HEK293 (cell line): ENCODE measurements around the gene GNAS-AS1.

Source experiments
- CTCF ChIA-PET: fragments of 350-600 bp; formaldehyde crosslinking; extraction: SDS; loops from one replicate; lab custom pipeline; 2021; ENCODE audit warnings: antibody characterized with exemption; lab: Yijun Ruan, JAX
- POLR2A ChIA-PET: fragments of 300-600 bp; formaldehyde crosslinking; extraction: SDS; loops from one replicate; lab custom pipeline; 2020; ENCODE audit warnings: antibody characterized with exemption, inconsistent platforms; lab: Yijun Ruan, JAX
- H3K27ac ChIP-seq: fragments of 200-500 bp; sonication (Bioruptor generic); 2 replicates; pipeline ENCODE4 v1.5.1; 2014; ENCODE audit warnings: low read depth, low read length, control low read depth, inconsistent platforms; ENCODE audit errors: extremely low read depth
- H3K36me3 ChIP-seq, 2 experiments: fragments of 200-500 bp in 1 of 2; sonication (Bioruptor generic) in 1 of 2; 1 replicate in 1 of 2; 2 replicates in 1 of 2; pipeline ENCODE4 v1.5.1; 2014 to 2017; ENCODE audit warnings: inconsistent platforms in 2 of 2, low read length in 2 of 2; ENCODE audit not compliant: control insufficient read depth in 2 of 2, insufficient read depth in 1 of 2
- H3K4me1 ChIP-seq: fragments of 200-500 bp; sonication (Bioruptor generic); 2 replicates; pipeline ENCODE4 v1.5.1; 2014; ENCODE audit warnings: mild to moderate bottlenecking, low read length, inconsistent platforms; ENCODE audit not compliant: control insufficient read depth, insufficient read depth
- H3K4me3 ChIP-seq: 2 replicates; pipeline ENCODE4 v1.5.1; 2011; ENCODE audit warnings: low read depth, mild to moderate bottlenecking, control low read depth, low read length, moderate library complexity
- H3K9me3 ChIP-seq: fragments of 200-500 bp; sonication (Bioruptor generic); 2 replicates; pipeline ENCODE4 v1.5.1; 2014; ENCODE audit warnings: low read depth, low read length, inconsistent platforms; ENCODE audit not compliant: control insufficient read depth, insufficient read depth
- CTCF ChIP-seq: fragments of 450-650 bp; formaldehyde crosslinking; IDR thresholded peaks from 2 replicates; pipeline ENCODE4 v1.5.1; 2016; ENCODE audit warnings: missing biosample characterization, missing genetic modification characterization
- GFI1B ChIP-seq: fragments of 450-650 bp; formaldehyde crosslinking; IDR thresholded peaks from 2 replicates; pipeline ENCODE4 v1.5.1; 2016; ENCODE audit warnings: missing biosample characterization, missing genetic modification characterization
- HOXA7 ChIP-seq: sonication (generic); formaldehyde crosslinking; IDR thresholded peaks from 2 replicates; pipeline ENCODE4 v1.8.1; 2022; ENCODE audit warnings: missing genetic modification reagents, borderline replicate concordance
- KLF1 ChIP-seq: fragments of 450-650 bp; formaldehyde crosslinking; IDR thresholded peaks from 2 replicates; pipeline ENCODE4 v1.5.1; 2016; ENCODE audit warnings: missing biosample characterization, missing genetic modification characterization
- KLF9 ChIP-seq: fragments of 450-650 bp; formaldehyde crosslinking; IDR thresholded peaks from 2 replicates; pipeline ENCODE4 v1.5.1; 2016; ENCODE audit warnings: missing biosample characterization, missing genetic modification characterization, low read depth
- TSHZ1 ChIP-seq: fragments of 450-650 bp; formaldehyde crosslinking; IDR thresholded peaks from 2 replicates; pipeline ENCODE4 v1.5.1; 2016; ENCODE audit warnings: missing biosample characterization, missing genetic modification characterization, borderline replicate concordance
- YY2 ChIP-seq: fragments of 450-650 bp; formaldehyde crosslinking; IDR thresholded peaks from 2 replicates; pipeline ENCODE4 v1.5.1; 2016; ENCODE audit warnings: missing biosample characterization, missing genetic modification characterization
- ZBTB10 ChIP-seq: fragments of 450-650 bp; formaldehyde crosslinking; IDR thresholded peaks from 2 replicates; pipeline ENCODE4 v1.5.1; 2016; ENCODE audit warnings: missing biosample characterization, missing genetic modification characterization
- ZEB2 ChIP-seq: fragments of 450-650 bp; formaldehyde crosslinking; IDR thresholded peaks from 2 replicates; pipeline ENCODE4 v1.5.1; 2016; ENCODE audit warnings: missing biosample characterization, missing genetic modification characterization
- ZFHX2 ChIP-seq: fragments of 450-650 bp; formaldehyde crosslinking; conservative IDR thresholded peaks from 2 replicates; pipeline ENCODE4 v1.5.1; 2016; ENCODE audit warnings: missing biosample characterization, missing genetic modification characterization
- ZNF324 ChIP-seq: fragments of 450-650 bp; formaldehyde crosslinking; IDR thresholded peaks from 2 replicates; pipeline ENCODE4 v1.5.1; 2016; ENCODE audit warnings: missing biosample characterization, missing genetic modification characterization
- ZNF335 ChIP-seq: fragments of 450-650 bp; formaldehyde crosslinking; conservative IDR thresholded peaks from 2 replicates; pipeline ENCODE4 v1.5.1; 2016; ENCODE audit warnings: missing biosample characterization, missing genetic modification characterization
- ZNF350 ChIP-seq: fragments of 450-650 bp; formaldehyde crosslinking; IDR thresholded peaks from 2 replicates; pipeline ENCODE4 v1.5.0; 2017; ENCODE audit warnings: missing biosample characterization, mild to moderate bottlenecking, missing genetic modification characterization
- ZNF449 ChIP-seq: fragments of 450-650 bp; formaldehyde crosslinking; IDR thresholded peaks from 2 replicates; pipeline ENCODE4 v1.5.1; 2017; ENCODE audit warnings: missing biosample characterization, mild to moderate bottlenecking, missing genetic modification characterization, moderate library complexity
- ZNF510 ChIP-seq: fragments of 450-650 bp; formaldehyde crosslinking; IDR thresholded peaks from 2 replicates; pipeline ENCODE4 v1.5.1; 2018; ENCODE audit warnings: mild to moderate bottlenecking, missing genetic modification characterization, missing biosample characterization; ENCODE audit not compliant: insufficient replicate concordance
- ZNF548 ChIP-seq: fragments of 450-650 bp; formaldehyde crosslinking; IDR thresholded peaks from 2 replicates; pipeline ENCODE4 v1.5.1; 2016; ENCODE audit warnings: missing biosample characterization, missing genetic modification characterization
- ZNF580 ChIP-seq: fragments of 450-650 bp; formaldehyde crosslinking; IDR thresholded peaks from 2 replicates; pipeline ENCODE4 v1.5.1; 2016; ENCODE audit warnings: missing biosample characterization, missing genetic modification characterization
- ZNF645 ChIP-seq: fragments of 450-650 bp; formaldehyde crosslinking; IDR thresholded peaks from 2 replicates; pipeline ENCODE4; 2016; ENCODE audit warnings: missing biosample characterization, missing genetic modification characterization
- ZNF830 ChIP-seq: fragments of 450-650 bp; IDR thresholded peaks from 2 replicates; pipeline ENCODE4 v1.5.0; 2018; ENCODE audit warnings: missing biosample characterization, missing genetic modification characterization, low read depth, mild to moderate bottlenecking, moderate library complexity

The GNAS-AS1 gene

GRCh38 chr20:58772786-58773185, 77.9 kb downstream of the GNAS-AS1 start:
- CTCF ChIA-PET = no interaction called here
- no peak overlapping the region for H3K27ac ChIP-seq
- POLR2A ChIA-PET = no interaction called here
- H3K9me3 ChIP-seq = no peaks in the 10 kb centered on the region
- no peaks in the 10 kb centered on the region for H3K4me1 ChIP-seq
- TF ChIP-seq CTCF (tag by site-specific recombination) = no peak
- TF ChIP-seq ZNF580 = no peak
- TF ChIP-seq ZNF335 = no peak
- no peak for TF ChIP-seq ZNF830 (tag by site-specific recombination)
- no peak for TF ChIP-seq GFI1B (tag by site-specific recombination)
- no peak for TF ChIP-seq ZNF510 (tag by site-specific recombination)
- no peak for TF ChIP-seq ZNF548 (tag by site-specific recombination)
- TF ChIP-seq KLF9 (tag by site-specific recombination) = no peak
- no peak for TF ChIP-seq ZFHX2 (tag by site-specific recombination)
- TF ChIP-seq ZNF324 (tag by site-specific recombination) = no peak
- no peak for TF ChIP-seq HOXA7 (CRISPR knock-in tag)
- no peak for TF ChIP-seq ZEB2 (tag by site-specific recombination)
- no peak for TF ChIP-seq ZNF645 (tag by site-specific recombination)
- TF ChIP-seq ZNF449 (tag by site-specific recombination) = no peak
- TF ChIP-seq ZNF350 (tag by site-specific recombination) = no peak
- TF ChIP-seq YY2 (tag by site-specific recombination) = no peak
- no peak for TF ChIP-seq ZBTB10 (tag by site-specific recombination)
- no peak for TF ChIP-seq KLF1 (tag by site-specific recombination)
- no peak for TF ChIP-seq TSHZ1
- H3K36me3 ChIP-seq = no peaks in the 10 kb centered on the region
- no peak overlapping the region for H3K4me3 ChIP-seq
